ENCODE measurements around the gene CCT5. TPM values are rescaled to one million over a fixed set of nuclear protein-coding genes. Genes with fewer than 3 reads are reported as not detected.
"Not testable (repeated sequence)": the region's sequence is repeated elsewhere in the genome, so short reads cannot be mapped to it uniquely, and the experiment has no call there.

The CCT5 gene
- total RNA-seq, 4 donors from 2014 or later, result 69.1 to 150 (median 125) TPM

GRCh38 chr5:10279328-10279727 is 29.2 kb downstream of the CCT5 start:
- intact Hi-C loops (cut with DNase I; ENCODE audit: low total_unique reads), result no loop called here
- TF ChIP-seq POLR2A (IDR thresholded peaks at IDR 0.05) (no peak), CTCF (IDR thresholded peaks at IDR 0.05) (no peak)
- no peak for DNase-seq (ENCODE audit: low spot score in 2 of 2)
- 93% methylated on average over 4 of the region's 4 CpGs for WGBS, 2 donors
- H3K4me3 ChIP-seq (ENCODE audit: low read depth, poor library complexity, severe bottlenecking), result no peak overlapping the region

DNA sequence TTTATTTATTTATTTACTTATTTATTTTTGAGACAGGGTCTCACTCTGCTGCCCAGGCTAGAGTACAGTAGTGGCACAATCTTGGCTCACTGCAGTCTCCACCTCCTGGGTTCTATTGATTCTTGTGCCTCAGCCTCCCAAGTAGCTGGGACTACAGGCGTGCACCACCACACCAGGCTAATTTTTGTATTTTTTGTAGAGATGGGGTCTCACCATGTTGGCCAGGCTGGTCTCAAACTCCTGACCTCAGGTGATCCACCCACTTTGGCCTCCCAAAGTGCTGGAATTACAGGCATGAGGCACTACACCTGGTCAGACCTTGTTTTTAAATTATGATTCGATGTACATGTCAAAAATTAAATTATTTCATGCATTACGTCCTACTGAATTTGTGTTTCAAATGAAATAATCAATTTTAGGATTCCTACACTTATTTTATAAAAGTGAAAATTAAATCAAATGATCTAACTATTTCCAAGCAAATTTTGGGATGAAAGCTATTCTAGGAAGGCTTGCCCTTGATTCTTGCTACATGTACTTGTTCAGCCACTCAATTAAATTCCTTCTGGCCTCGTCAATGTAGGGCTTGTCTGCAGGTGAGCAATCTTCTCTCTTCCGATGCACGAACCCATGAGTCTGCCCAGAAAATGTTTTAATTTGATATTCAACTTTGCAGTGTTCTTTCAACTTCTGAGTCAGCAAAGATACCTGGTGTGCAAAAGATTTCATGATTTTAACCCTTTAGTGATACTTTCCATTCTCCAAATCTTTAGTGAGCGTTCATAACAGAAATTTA is 30.0 kb downstream of the CCT5 start:
- intact Hi-C loops (cut with DNase I; ENCODE audit: low total_unique reads), result loop anchor here (10.0 kb wide), 1 partner anchor 75 kb away; the partner anchor contains the start of gene MARCHF6
- TF ChIP-seq CTCF (IDR thresholded peaks at IDR 0.05), result no peak
- no peak for TF ChIP-seq POLR2A (IDR thresholded peaks at IDR 0.05)
- 71 to 89% methylated on average over 7 of the region's 7 CpGs for WGBS, 2 donors

GRCh38 chr5:10283927-10284635 is 34.0 kb downstream of the CCT5 start:
- intact Hi-C loops (cut with DNase I; ENCODE audit: low total_unique reads), result loop anchor here (10.0 kb wide), 1 partner anchor 71 kb away; the partner anchor contains the start of gene MARCHF6
- WGBS, 2 donors, result 22 to 38% methylated on average over 17 of the region's 17 CpGs
- TF ChIP-seq POLR2A (IDR thresholded peaks at IDR 0.05) (no peak), CTCF (IDR thresholded peaks at IDR 0.05) (peak in 1 of 3 donors; percentile 85)
- no peak overlapping the region for H3K4me3 ChIP-seq (ENCODE audit: low read depth, poor library complexity, severe bottlenecking)
- peak; percentile 69 to 96 for DNase-seq (ENCODE audit: low spot score in 2 of 2)

More for the DNA sequence above, 30.0 kb downstream of the CCT5 start:
- peak in 1 of 2 donors; percentile 9 for DNase-seq (ENCODE audit: low spot score in 2 of 2)
- no peak overlapping the region for H3K4me3 ChIP-seq (ENCODE audit: low read depth, poor library complexity, severe bottlenecking)

DNA sequence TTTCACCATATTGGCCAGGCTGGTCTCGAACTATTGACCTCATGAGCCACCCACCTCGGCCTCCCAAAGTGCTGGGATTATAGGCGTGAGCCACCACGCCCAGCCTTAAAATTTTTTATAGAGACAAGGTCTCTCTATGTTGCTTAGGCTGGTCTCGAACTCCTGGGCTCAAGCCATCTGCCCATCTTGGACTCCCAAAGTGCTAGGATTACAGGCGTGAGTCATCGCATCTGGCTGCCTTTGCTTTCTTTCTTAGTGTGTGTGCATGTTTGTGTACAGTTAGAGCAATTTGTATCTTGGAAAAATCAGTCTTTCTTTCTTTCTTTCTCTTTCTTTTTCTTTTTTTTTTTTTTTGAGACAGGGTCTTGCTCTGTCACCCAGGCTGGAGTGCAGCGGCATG is 35.3 kb downstream of the CCT5 start:
- H3K4me3 ChIP-seq (ENCODE audit: low read depth, poor library complexity, severe bottlenecking); DNase-seq (ENCODE audit: low spot score in 2 of 2): not testable (repeated sequence)
- 74 to 85% methylated on average over 8 of the region's 8 CpGs for whole genome bisulfite sequencing, 2 donors
- intact Hi-C loops (cut with DNase I; ENCODE audit: low total_unique reads), result loop anchor here (10.0 kb wide), 1 partner anchor 69 kb away; the partner anchor contains the start of gene MARCHF6

DNA sequence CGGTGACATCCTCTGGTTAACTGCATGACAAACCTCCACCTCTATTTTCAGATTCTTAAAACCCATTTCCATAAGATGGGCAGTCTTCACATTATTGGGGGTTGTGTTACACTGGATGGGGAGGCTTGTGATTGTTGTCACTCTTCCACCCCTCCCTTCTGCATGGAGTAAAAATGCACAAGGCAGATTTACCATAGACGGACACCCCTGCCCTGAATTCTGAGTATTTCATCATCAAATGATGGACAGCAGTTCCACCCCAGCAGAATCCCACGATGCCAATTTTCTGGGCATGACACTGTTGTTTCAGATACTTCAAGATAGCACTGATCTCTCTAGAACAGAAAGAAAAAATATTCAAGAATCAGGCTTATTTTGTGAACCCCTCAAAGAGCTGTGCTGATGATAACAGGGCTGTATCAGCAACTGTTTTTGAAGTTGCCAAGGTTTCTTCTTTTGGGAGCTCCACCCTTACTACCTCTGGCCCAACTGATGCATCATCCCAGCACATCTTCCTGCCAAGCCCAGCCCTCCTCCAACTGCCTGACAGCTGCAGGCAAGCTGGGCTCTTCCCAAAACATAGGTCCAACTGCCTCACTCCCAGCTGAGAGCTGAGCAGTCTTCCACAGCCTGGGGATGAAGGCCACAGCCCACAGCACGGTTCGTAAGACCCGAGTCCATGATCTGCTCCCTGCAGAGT is 36.2 kb downstream of the CCT5 start:
- 51 to 57% methylated on average over 6 of the region's 6 CpGs for WGBS, 2 donors
- DNase-seq (ENCODE audit: low spot score in 2 of 2), result no peak
- intact Hi-C loops (cut with DNase I; ENCODE audit: low total_unique reads), result loop anchor here (10.0 kb wide), 1 partner anchor 68 kb away; the partner anchor contains the start of gene MARCHF6
- H3K4me3 ChIP-seq (ENCODE audit: low read depth, poor library complexity, severe bottlenecking), result no peak overlapping the region
- TF ChIP-seq POLR2A (IDR thresholded peaks at IDR 0.05) (no peak), CTCF (IDR thresholded peaks at IDR 0.05) (no peak)
